BLaER1 treated with 17β-estradiol and CSF1 and Interleukin-3, amounts not matched to agents 10 nM and 100 nM (cell line): Measurements from ENCODE around the gene SDK1.

Experiments
- H3K27ac ChIP-seq, 11 experiments: shearing (Covaris generic); formaldehyde crosslinking; 2 replicates each; pipeline ENCODE4 v1.8.1; 2022
- H3K27me3 ChIP-seq, 11 experiments: shearing (Covaris generic); formaldehyde crosslinking; 2 replicates each; pipeline ENCODE4 v1.8.1; 2022
- H3K36me3 ChIP-seq, 11 experiments: shearing (Covaris generic); formaldehyde crosslinking; 2 replicates each; pipeline ENCODE4 v1.8.1; 2022
- H3K4me1 ChIP-seq, 10 experiments: shearing (Covaris generic); formaldehyde crosslinking; 2 replicates each; pipeline ENCODE4 v1.8.1; 2022
- H3K4me2 ChIP-seq, 11 experiments: shearing (Covaris generic); formaldehyde crosslinking; 2 replicates each; pipeline ENCODE4 v1.8.1; 2022
- H3K4me3 ChIP-seq, 10 experiments: shearing (Covaris generic); formaldehyde crosslinking; 2 replicates each; pipeline ENCODE4 v1.8.1; 2022
- H3K9ac ChIP-seq, 11 experiments: shearing (Covaris generic); formaldehyde crosslinking; 2 replicates each; pipeline ENCODE4 v1.8.1; 2022
- H3K9me3 ChIP-seq, 11 experiments: shearing (Covaris generic); formaldehyde crosslinking; replicated peaks in 1 of 11; 2 replicates each; pipeline ENCODE4 v1.8.1; 2022
- H4K20me1 ChIP-seq, 11 experiments: shearing (Covaris generic); formaldehyde crosslinking; 2 replicates each; pipeline ENCODE4 v1.8.1; 2022
- Cebpa-rat ChIP-seq, 11 experiments: shearing (Covaris generic); IDR thresholded peaks; 2 replicates each; pipeline ENCODE4 v1.8.1; 2022

SDK1 gene

GRCh38 chr7:4135301-4135700 is 834.2 kb downstream of the SDK1 start:
- no peak overlapping the region for H3K4me3 ChIP-seq
- no peaks in the 10 kb centered on the region for H3K9me3 ChIP-seq
- H3K4me1 ChIP-seq = no peaks in the 10 kb centered on the region
- H3K9ac ChIP-seq = no peak overlapping the region
- H3K36me3 ChIP-seq = no peaks in the 10 kb centered on the region
- H3K4me2 ChIP-seq = no peak overlapping the region
- H3K27ac ChIP-seq = no peak overlapping the region
- TF ChIP-seq Cebpa-rat (IDR thresholded peaks at IDR 0.05) = no peak
- H4K20me1 ChIP-seq = no peaks in the 10 kb centered on the region; a peak in 3 of 22 replicates
- no peaks in the 10 kb centered on the region for H3K27me3 ChIP-seq

- no peaks in the 10 kb centered on the region for H3K9me3 ChIP-seq
- H3K4me1 ChIP-seq = no peaks in the 10 kb centered on the region
- H3K27ac ChIP-seq = no peak overlapping the region
- no peaks in the 10 kb centered on the region for H3K36me3 ChIP-seq
- no peaks in the 10 kb centered on the region for H3K27me3 ChIP-seq
- H3K4me2 ChIP-seq = no peak overlapping the region
- no peak overlapping the region for H3K4me3 ChIP-seq
- H3K9ac ChIP-seq = no peak overlapping the region
- H4K20me1 ChIP-seq = no peaks in the 10 kb centered on the region; a peak in 3 of 22 replicates
- no peak for TF ChIP-seq Cebpa-rat (IDR thresholded peaks at IDR 0.05)
Measured at GRCh38 chr7:4136036-4136435, 835.0 kb downstream of the SDK1 start.

- H3K9ac ChIP-seq = no peak overlapping the region
- H3K27me3 ChIP-seq = no peaks in the 10 kb centered on the region
- no peaks in the 10 kb centered on the region; a peak in 2 of 22 replicates for H4K20me1 ChIP-seq
- H3K27ac ChIP-seq = no peak overlapping the region
- H3K4me3 ChIP-seq = no peak overlapping the region
- no peaks in the 10 kb centered on the region for H3K9me3 ChIP-seq
- TF ChIP-seq Cebpa-rat (IDR thresholded peaks at IDR 0.05) = no peak
- no peaks in the 10 kb centered on the region for H3K4me1 ChIP-seq
- no peak overlapping the region for H3K4me2 ChIP-seq
- no peaks in the 10 kb centered on the region for H3K36me3 ChIP-seq
Measured at GRCh38 chr7:4136501-4137110, 835.6 kb downstream of the SDK1 start.

GRCh38 chr7:4137552-4137951 is 836.5 kb downstream of the SDK1 start:
- Histone ChIP-seq H3K4me2 (no peak overlapping the region), H3K36me3 (no peaks in the 10 kb centered on the region), H3K9ac (no peak overlapping the region), H3K4me3 (no peak overlapping the region), H3K27me3 (no peaks in the 10 kb centered on the region), H3K27ac (no peak overlapping the region), H3K4me1 (no peaks in the 10 kb centered on the region; a peak in 1 of 20 replicates), H3K9me3 (no peaks in the 10 kb centered on the region), H4K20me1 (no peaks in the 10 kb centered on the region; a peak in 2 of 22 replicates)
- TF ChIP-seq Cebpa-rat (IDR thresholded peaks at IDR 0.05) = no peak

GRCh38 chr7:4138866-4139265 is 837.8 kb downstream of the SDK1 start:
- TF ChIP-seq Cebpa-rat (IDR thresholded peaks at IDR 0.05) = no peak
- H3K27me3 ChIP-seq = no peaks in the 10 kb centered on the region
- H3K9me3 ChIP-seq = no peaks in the 10 kb centered on the region
- H3K9ac ChIP-seq = no peak overlapping the region
- H3K4me3 ChIP-seq = no peak overlapping the region
- H3K4me1 ChIP-seq = no peaks in the 10 kb centered on the region; a peak in 1 of 20 replicates
- no peaks in the 10 kb centered on the region for H3K36me3 ChIP-seq
- no peak overlapping the region for H3K4me2 ChIP-seq
- H3K27ac ChIP-seq = no peak overlapping the region
- no peaks in the 10 kb centered on the region; a peak in 1 of 22 replicates for H4K20me1 ChIP-seq

GRCh38 chr7:4139656-4140625 is 838.9 kb downstream of the SDK1 start:
- Histone ChIP-seq H3K36me3 (no peaks in the 10 kb centered on the region), H4K20me1 (no peaks in the 10 kb centered on the region; a peak in 1 of 22 replicates), H3K27me3 (peaks cover 0 to 6% (median 0%) of the 10 kb centered on the region in 11 experiments; a peak in 3 of 22 replicates), H3K27ac (no peak overlapping the region), H3K4me2 (no peak overlapping the region), H3K4me1 (peaks cover 0 to 10% (median 9%) of the 10 kb centered on the region in 10 experiments; a peak in 19 of 20 replicates), H3K9ac (no peak overlapping the region), H3K9me3 (no peaks in the 10 kb centered on the region), H3K4me3 (no peak overlapping the region)
- no peak for TF ChIP-seq Cebpa-rat (IDR thresholded peaks at IDR 0.05)

GRCh38 chr7:4140933-4141332 is 839.9 kb downstream of the SDK1 start:
- Histone ChIP-seq H3K27ac (no peak overlapping the region), H3K27me3 (peaks cover 0 to 12% (median 0%) of the 10 kb centered on the region in 11 experiments; a peak in 4 of 22 replicates), H4K20me1 (no peaks in the 10 kb centered on the region), H3K9ac (no peak overlapping the region), H3K4me2 (no peak overlapping the region), H3K4me1 (peaks cover 0 to 17% (median 16%) of the 10 kb centered on the region in 10 experiments; a peak in 19 of 20 replicates), H3K36me3 (no peaks in the 10 kb centered on the region), H3K9me3 (no peaks in the 10 kb centered on the region), H3K4me3 (no peak overlapping the region)
- no peak for TF ChIP-seq Cebpa-rat (IDR thresholded peaks at IDR 0.05)

GRCh38 chr7:4143006-4143405 is 842.0 kb downstream of the SDK1 start:
- H3K9me3 ChIP-seq = no peaks in the 10 kb centered on the region
- no peak overlapping the region for H3K9ac ChIP-seq

GRCh38 chr7:4143511-4144171 is 842.6 kb downstream of the SDK1 start:
- no peak overlapping the region for H3K9ac ChIP-seq
- H3K4me2 ChIP-seq = peak overlapping the region in 1 of 11 experiments; percentile 94; a peak in 2 of 22 replicates
- no peak overlapping the region for H3K4me3 ChIP-seq
- H3K9me3 ChIP-seq = no peaks in the 10 kb centered on the region
- TF ChIP-seq Cebpa-rat (IDR thresholded peaks at IDR 0.05) = no peak
- H3K36me3 ChIP-seq = no peaks in the 10 kb centered on the region
- peaks cover 0 to 12% (median 0%) of the 10 kb centered on the region in 11 experiments; a peak in 4 of 22 replicates for H3K27me3 ChIP-seq
- H3K27ac ChIP-seq = no peak overlapping the region
- peaks cover 0 to 33% (median 32%) of the 10 kb centered on the region in 10 experiments; a peak in 19 of 20 replicates for H3K4me1 ChIP-seq
- no peaks in the 10 kb centered on the region for H4K20me1 ChIP-seq

More at GRCh38 chr7:4143006-4143405, 842.0 kb downstream of the SDK1 start:
- no peaks in the 10 kb centered on the region for H4K20me1 ChIP-seq
- peaks cover 0 to 33% (median 32%) of the 10 kb centered on the region in 10 experiments; a peak in 19 of 20 replicates for H3K4me1 ChIP-seq
- TF ChIP-seq Cebpa-rat (IDR thresholded peaks at IDR 0.05) = no peak
- no peak overlapping the region for H3K27ac ChIP-seq
- H3K4me3 ChIP-seq = no peak overlapping the region
- H3K27me3 ChIP-seq = peaks cover 0 to 12% (median 0%) of the 10 kb centered on the region in 11 experiments; a peak in 4 of 22 replicates
- no peak overlapping the region for H3K4me2 ChIP-seq
- H3K36me3 ChIP-seq = no peaks in the 10 kb centered on the region
